GM12874 (cell line): ENCODE results near the gene DNAJC2.

ENCODE experiments used
- CTCF ChIP-seq: IDR thresholded peaks from 2 replicates; pipeline ENCODE4 v1.5.1; 2011; ENCODE audit warnings: low read depth, mild to moderate bottlenecking, control low read depth, low read length, moderate library complexity; ENCODE audit not compliant: insufficient read depth

DNAJC2 gene

GRCh38 chr7:103301441-103301840 is 43.1 kb downstream of the DNAJC2 start:
- no peak for TF ChIP-seq CTCF

- TF ChIP-seq CTCF: no peak
These were observed 44.9 kb downstream of the DNAJC2 start for GRCh38 chr7:103299660-103300059.

- TF ChIP-seq CTCF: no peak
These were observed 46.8 kb downstream of the DNAJC2 start for GRCh38 chr7:103297837-103298179.

GRCh38 chr7:103296901-103297836 is 47.4 kb downstream of the DNAJC2 start, which contains the start of gene PMPCB:
PMPCB (plus strand) TSS chr7:103297435; CDS start chr7:103297460, 25 bp downstream.
- TF ChIP-seq CTCF: peak; percentile 92

- no peak for TF ChIP-seq CTCF
These were observed 51.0 kb downstream of the DNAJC2 start for GRCh38 chr7:103293526-103293925.

GRCh38 chr7:103292122-103292521 is 52.4 kb downstream of the DNAJC2 start:
- TF ChIP-seq CTCF: no peak
